Activated CD4-positive, CD25-positive, alpha-beta regulatory T cell treated with anti-CD3 and anti-CD28 coated beads, Interleukin-2, amount 50 U/mL, for 16 hours (primary cell): ENCODE data around the gene CHD3.

Source experiments
- DNase-seq: peaks from one replicate; pipeline ENCODE4 v3.0.0-alpha.2; 2020; ENCODE audit warnings: low read depth, low spot score

CHD3 gene

GRCh38 chr17:7894226-7894625, 5.6 kb downstream of the CHD3 start:
- DNase-seq = no peak

GRCh38 chr17:7894866-7895265, 6.3 kb downstream of the CHD3 start:
- no peak for DNase-seq

GRCh38 chr17:7897090-7897489, 8.5 kb downstream of the CHD3 start:
- no peak for DNase-seq

- no peak for DNase-seq
These were observed 9.2 kb downstream of the CHD3 start for GRCh38 chr17:7897773-7898172.

- DNase-seq = no peak
These were observed 14.8 kb downstream of the CHD3 start for GRCh38 chr17:7903154-7904103.

GRCh38 chr17:7909089-7909488, 20.5 kb downstream of the CHD3 start:
- no peak for DNase-seq

GRCh38 chr17:7910281-7910680, 21.7 kb downstream of the CHD3 start:
- DNase-seq = no peak

- no peak for DNase-seq
These were observed 22.1 kb downstream of the CHD3 start for GRCh38 chr17:7910711-7911110.

- no peak for DNase-seq
These were observed 22.5 kb downstream of the CHD3 start for GRCh38 chr17:7911116-7911515.

- DNase-seq = no peak
These were observed 24.4 kb downstream of the CHD3 start for GRCh38 chr17:7912927-7913524.

- DNase-seq = no peak
These were observed 26.6 kb downstream of the CHD3 start for GRCh38 chr17:7915179-7915610.

GRCh38 chr17:7915611-7916384, 27.2 kb downstream of the CHD3 start, which contains the start of gene RNF227:
TSS of gene RNF227 (minus strand) at chr17:7916289. CDS start at chr17:7916195, 94 bp downstream.
- DNase-seq = peak; percentile 58

GRCh38 chr17:7916385-7916682, 27.7 kb downstream of the CHD3 start:
- DNase-seq = no peak

GRCh38 chr17:7916808-7917207, 28.2 kb downstream of the CHD3 start:
- no peak for DNase-seq

- no peak for DNase-seq
These were observed 33.8 kb downstream of the CHD3 start for GRCh38 chr17:7922269-7922844.

- peak; percentile 72 for DNase-seq
These were observed 34.4 kb downstream of the CHD3 start for GRCh38 chr17:7922845-7923628.

GRCh38 chr17:7927596-7927995, 39.0 kb downstream of the CHD3 start:
- DNase-seq = no peak

GRCh38 chr17:7929158-7930023, 40.8 kb downstream of the CHD3 start, which contains the start of gene KCNAB3:
TSS of gene KCNAB3 (minus strand) at chr17:7929856. CDS start at chr17:7929435, 421 bp downstream.
- DNase-seq = no peak

GRCh38 chr17:7930841-7931631, 42.4 kb downstream of the CHD3 start:
- no peak for DNase-seq
